GM03348 (cell line): ENCODE results near the gene PDE6H.

Experiments
- DNase-seq: peaks from one replicate; pipeline ENCODE4 v3.0.0; 2012; ENCODE audit warnings: low spot score

Gene PDE6H

DNA sequence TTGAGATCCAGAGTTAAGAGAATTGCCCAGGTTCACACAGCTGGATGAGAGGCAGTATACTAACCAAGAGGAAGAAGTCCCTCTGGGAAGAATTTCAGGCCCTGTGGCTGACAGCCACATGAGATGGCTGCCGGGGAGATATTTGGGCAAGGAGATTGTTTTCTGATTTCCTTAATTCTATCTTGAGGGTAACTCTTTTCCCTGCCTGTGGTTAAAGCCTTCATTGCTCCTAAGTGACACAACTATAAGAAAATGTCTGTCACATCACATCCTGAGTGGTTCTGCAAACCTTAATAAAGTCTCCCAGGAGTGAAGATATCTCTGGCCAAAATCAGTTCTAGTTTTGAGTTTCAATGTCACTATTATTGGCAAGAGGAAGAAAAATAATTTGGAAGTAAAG is 21.0 kb upstream of the PDE6H start:
- no peak for DNase-seq

DNA sequence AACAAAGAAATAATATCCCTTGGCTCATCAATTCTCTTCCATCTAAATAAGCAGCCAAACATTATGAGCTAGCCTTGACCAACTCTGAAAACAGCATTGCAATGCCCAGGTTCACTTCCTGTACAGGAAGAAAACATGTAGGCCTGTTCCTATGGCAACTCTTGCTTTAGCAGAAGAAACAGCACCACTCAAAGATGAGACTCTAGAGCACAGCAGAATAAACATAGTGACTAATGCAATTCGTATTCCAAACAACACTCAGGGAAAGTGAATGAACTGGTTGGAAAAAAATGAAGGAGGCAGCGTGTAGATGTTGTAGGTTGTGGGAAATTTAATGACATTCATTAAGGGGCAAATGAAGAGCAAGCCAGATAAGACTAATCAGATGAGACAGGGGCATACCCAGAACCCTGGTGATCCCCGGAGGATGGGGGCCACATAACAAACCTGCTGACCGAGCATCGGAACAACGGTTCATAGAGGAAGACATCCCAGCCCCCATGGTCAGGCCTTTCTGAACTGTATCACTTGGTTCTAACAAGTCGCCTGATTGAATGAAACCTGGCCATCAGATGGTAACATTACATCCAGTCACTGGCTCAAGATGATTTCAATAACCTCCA is 20.4 kb upstream of the PDE6H start:
- DNase-seq, result peak; percentile 65

- no peak for DNase-seq
These were observed 19.1 kb upstream of the PDE6H start for GRCh38 chr12:14953752-14954151.

DNA sequence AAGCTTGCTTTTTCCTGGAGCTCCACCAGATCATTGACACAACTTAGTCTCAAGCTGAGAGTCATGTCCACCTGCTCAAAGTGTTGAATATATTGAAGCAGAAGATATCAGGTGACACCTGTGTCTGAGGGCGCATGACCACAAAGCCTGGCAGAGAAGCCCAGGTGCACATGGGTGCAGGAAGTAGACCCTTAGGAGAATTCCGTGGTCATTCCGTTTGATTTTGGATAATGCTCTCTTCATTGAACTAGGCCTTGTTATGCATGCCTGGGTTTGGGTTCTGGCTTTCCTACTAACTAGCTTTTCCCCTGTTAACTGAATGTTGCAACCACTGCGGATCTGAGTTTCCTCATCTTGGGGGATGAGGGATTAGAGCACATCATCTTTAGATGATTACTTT is 18.6 kb upstream of the PDE6H start:
- DNase-seq, result no peak

DNA sequence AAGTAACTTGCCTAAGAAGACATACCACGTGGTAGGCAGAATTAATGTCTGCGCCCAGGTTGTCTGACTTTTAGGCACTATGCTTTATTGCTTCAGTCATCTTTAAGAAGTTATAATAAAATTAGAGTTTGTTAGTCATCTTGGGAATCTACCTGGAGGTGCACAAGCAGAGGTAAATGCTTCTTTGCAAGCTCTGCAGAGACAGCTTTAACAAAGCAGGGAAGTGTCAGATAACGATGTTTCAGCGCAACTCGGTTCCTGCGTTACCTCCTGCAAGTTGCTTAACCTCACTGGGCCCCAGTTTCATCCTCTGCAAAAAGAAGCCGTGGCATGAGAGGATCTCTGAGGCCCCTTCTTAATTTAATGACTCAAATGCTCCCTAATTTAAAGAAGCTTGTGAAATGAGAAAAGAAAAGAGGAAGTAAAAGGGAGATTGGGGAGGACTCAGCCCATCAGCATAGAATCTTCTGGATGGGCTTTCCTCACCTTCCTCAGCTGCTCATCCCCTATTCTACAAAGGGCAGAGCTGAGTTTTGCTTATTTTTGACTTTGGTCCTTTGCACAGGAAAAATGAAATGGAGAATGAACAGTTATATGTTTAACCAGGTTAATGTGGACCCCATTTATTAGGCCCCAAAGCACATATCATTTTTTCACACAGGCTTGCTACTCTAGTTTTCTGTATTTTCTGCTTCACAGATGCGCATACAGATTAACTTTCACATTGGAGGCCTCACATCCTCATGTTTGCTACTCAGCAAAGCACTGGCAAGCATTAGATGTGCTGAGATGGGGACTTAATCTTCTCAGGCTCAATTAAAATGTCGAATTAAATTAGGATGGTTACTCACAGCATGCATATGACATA is 16.6 kb upstream of the PDE6H start:
- DNase-seq, result no peak

GRCh38 chr12:14956905-14957304 is 15.9 kb upstream of the PDE6H start:
- DNase-seq, result no peak

DNA sequence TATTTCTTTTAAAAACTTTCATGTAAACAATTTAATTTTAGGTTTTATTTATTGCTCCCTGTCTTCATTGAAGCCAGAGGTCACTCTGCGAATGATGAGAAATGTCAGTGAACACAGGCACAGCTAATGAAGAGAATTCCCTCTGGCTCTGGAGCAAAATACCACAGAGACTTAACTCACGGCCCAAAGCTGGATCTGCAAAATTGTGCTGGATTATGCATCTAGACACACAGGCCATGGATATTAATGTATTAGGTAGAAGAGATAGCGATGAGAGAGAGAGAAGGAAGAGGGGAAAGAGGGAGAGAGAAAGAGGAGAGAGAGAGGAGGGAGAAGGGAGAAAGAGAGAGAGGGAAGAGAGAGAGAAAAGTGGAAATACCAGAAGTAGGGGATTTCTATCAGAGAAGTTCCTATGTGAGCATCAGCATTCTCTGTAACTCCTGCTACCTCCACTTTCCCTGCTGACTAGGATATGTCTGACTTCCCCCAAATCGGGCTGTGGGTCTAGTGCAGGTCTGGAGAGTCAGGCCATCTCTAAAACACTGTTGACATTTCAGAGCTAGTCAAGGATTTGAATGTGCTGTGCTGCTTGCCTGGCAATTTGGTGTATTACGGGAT is 15.2 kb upstream of the PDE6H start:
- no peak for DNase-seq

DNA sequence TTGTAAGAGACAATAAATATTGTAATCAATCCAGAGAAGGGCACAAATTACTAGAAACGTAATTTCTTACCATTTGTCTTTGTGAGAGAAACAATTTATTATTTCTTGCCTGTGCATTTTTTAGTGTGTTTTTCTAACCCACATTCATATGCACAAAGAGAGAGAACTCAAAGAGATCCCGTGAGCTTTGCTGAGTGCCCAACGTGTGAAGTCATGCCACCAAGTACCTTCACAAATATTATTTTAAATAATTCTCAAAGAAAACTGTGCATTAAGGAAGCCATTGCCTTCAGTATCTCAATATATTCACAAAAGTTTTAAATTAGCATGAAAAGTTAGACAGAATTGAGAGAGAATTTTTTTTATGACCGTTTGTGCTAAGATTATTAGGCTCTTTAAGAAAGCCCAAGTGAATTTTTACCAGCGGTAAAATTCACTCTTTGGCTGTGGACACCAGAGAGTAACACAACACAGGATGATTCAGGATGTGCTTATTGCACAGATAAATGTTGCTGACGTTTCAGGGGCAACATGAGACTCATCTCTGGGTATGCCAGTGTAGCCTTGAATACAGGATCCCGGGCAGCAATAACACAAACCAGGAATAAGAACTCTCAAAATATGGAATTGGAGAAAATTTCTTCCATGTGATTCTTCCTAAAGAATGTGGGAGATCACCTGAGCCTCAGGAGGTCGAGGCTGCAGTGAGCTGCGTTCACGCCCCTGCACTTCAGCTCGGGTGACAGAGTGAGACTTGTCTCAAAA is 14.3 kb upstream of the PDE6H start:
- no peak for DNase-seq

- DNase-seq, result no peak
These were observed 13.8 kb upstream of the PDE6H start for GRCh38 chr12:14959126-14959440.

DNA sequence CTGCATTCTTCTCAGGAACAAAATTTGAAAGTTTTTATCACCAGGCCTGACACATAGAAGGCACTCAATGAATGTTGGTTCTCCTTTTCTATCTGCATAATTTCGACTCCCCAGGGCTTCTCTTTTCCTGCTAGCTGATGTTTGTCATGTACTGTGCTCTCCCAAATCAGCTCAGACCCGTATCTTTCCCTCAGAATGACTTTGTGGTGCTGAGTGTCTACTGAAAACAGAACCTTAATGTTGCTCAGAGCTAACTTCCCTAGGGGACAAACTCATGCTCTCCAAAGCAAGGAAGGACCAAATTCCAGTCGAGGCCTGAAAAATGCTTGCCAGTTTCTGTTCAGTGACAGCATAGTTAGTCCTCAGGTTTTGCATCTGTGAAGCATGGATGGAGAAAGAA is 13.4 kb upstream of the PDE6H start:
- no peak for DNase-seq

GRCh38 chr12:14959916-14960496 is 12.8 kb upstream of the PDE6H start:
- DNase-seq, result no peak

- DNase-seq, result no peak
These were observed 12.0 kb upstream of the PDE6H start for GRCh38 chr12:14960548-14961465.

DNA sequence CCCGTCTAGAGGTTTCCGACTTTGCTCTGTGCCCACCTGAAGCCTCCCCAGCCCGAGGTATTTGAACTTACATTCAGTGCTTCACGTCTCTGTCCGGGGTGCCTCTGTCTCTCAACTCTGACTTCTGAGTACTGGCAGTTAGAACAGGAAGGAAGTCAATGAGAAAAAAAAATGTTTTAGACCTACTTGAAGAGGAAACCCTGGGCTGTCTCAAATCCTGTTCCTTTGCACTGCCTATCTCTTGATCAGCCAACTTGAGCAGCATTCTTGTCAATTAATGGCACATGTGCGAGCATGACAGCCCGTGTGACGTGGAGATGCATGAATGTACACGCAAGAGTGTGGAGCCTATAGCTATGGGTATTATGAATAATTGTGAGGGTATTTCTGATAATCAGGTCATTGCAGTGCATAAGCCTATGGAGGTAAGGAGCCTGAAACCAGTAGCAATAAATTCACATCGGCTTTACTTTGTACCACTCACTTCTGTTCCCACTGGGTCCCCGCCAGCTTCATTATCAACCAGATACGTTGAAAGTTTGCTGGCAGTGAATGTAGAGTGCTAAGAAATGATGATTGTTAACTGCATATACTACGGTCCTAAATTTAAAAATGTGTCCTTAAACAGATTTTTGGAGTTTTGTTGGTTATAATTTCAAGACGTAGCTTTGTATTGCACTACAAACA is 11.2 kb upstream of the PDE6H start, which contains the start of gene ARHGDIB:
ARHGDIB (minus strand) TSS at position 136 of the 687 bp plus-strand sequence. CDS start 10,889 bp downstream, outside the sequence.
- no peak for DNase-seq

DNA sequence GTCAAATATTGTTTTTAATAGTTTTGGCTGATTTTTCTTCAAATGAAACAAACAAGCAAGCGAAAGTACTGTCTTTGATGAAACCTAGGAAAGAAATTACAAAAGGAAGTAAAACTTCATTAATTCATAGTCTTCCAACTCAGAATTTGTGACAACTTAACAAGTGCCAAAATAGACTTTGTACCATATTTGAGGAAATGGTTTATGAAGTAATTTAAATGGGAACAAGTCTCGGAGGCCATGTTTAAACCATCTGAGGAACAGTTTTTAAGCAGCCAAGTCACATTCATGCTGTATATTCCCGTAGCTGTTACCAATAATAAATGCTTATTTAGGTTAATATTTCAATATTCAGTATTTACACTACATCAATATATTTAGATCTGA is 10.7 kb upstream of the PDE6H start:
- DNase-seq, result no peak

GRCh38 chr12:14962797-14963196 is 10.0 kb upstream of the PDE6H start:
- DNase-seq, result no peak

- no peak for DNase-seq
These were observed 9.3 kb upstream of the PDE6H start for GRCh38 chr12:14963520-14963919.

DNA sequence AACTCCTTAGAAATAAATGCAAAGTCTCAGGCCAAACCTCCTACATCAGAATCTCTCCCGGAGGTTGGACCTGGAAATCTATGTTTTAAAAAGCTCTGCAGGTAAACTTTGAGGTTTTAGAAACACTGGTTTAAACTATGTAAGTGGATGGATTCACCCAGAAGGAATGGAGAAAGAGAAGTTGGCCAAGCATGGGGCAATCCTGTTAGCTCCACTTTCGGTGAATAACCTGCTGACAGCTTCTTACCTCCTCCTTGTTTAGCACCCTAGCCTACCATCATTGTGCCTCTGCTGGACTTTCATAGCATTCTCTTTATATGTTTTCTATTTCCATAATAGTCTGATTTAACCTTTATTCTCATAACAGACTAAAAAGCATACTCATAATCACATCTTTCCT is 8.4 kb upstream of the PDE6H start:
- DNase-seq, result no peak

GRCh38 chr12:14965221-14965620 is 7.6 kb upstream of the PDE6H start:
- DNase-seq, result no peak

- no peak for DNase-seq
These were observed 4.4 kb upstream of the PDE6H start for GRCh38 chr12:14968478-14968877.

- no peak for DNase-seq
These were observed 2.4 kb upstream of the PDE6H start for GRCh38 chr12:14970473-14970872.

GRCh38 chr12:14974633-14975032 is 1.8 kb downstream of the PDE6H start:
- no peak for DNase-seq
